ENCODE data around the gene CHERP. TPM values are rescaled to one million over a fixed set of nuclear protein-coding genes. Genes with fewer than 3 reads are reported as not detected.
A peak's percentile ranks its signal among the peaks of the same experiment; 100 is the strongest.

Gene CHERP
- total and polyA plus RNA-seq, 7 experiments from 2014 or later: 10.4 to 80.7 (median 60.4) TPM

DNA sequence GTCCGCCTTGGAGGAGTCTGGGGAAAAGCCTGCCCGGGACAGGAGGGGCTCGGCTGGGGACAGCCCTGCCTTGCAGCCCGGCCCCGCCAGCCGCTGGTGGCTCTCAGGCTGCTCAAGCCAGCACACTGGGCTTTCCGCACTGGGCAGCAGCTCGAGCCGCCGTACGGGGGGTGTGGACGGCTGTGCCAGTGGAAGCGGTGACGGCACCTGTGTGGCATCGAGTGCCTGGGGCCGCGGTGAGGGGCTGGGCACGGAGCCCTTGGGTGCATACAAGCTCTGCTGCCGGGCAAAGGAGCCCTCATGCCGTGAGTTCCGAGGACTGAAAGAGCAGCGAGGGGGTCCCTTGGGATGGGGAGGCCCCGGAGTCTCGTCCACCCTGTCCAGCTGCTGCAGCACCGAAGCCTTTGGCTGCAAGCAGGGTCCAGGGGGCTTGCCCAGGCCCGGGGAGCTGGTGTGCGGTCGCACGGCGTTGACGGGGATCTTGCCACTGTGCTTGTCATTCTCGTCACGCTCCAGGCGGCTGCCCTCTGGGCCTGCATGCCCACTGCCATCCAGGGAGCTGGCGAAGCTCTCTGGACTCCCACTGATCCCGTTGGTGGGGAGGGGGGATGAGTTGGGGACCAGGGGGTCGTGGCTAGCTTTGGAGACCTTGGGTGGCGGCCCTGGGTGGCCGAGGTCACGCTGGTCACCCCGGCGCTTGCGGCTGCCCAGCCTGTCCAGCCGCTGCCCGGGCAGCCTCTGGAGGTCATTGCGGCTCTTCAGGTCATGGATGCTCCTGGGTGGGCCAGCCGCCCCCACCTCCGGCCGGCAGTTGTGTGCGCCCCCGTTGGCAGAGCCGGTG is 34.7 kb upstream of the CHERP start:
- Mint-ChIP-seq H3K36me3 (peaks cover 3 to 20% (median 9%) of the 10 kb centered on the region in 5 donors), H3K9me3 (no peaks in the 10 kb centered on the region), H3K4me1 (peaks cover 36 to 64% (median 53%) of the 10 kb centered on the region in 7 donors), H3K4me3 (no peak overlapping the region), H3K27ac (no peak overlapping the region), H3K27me3 (peaks cover 0 to 2% (median 0%) of the 10 kb centered on the region in 5 donors)
- CTCF ChIA-PET: interaction anchor here (0.7 kb wide), 1 partner anchor 31 kb away, joined by 3 read pairs; no protein-coding TSS in a partner anchor
- ATAC-seq (no peak), DNase-seq (no peak)
- Histone ChIP-seq H3K27ac (ENCODE audit: low read depth, low read length) (no peak overlapping the region), H3K4me1 (ENCODE audit: control insufficient read depth in 2 of 2, insufficient read depth in 2 of 2, low read length in 2 of 2) (peaks cover 17 to 21% of the 10 kb centered on the region in 2 donors), H3K27me3 (ENCODE audit: control insufficient read depth in 2 of 2, insufficient read depth in 2 of 2, low read length in 2 of 2) (no peaks in the 10 kb centered on the region), H3K9me3 (ENCODE audit: control insufficient read depth in 2 of 3, low read length in 3 of 3) (no peaks in the 10 kb centered on the region), H3K36me3 (ENCODE audit: control insufficient read depth in 2 of 3, insufficient read depth in 3 of 3, low read length in 3 of 3) (peaks cover 0 to 61% (median 0%) of the 10 kb centered on the region in 3 experiments), H3K4me3 (ENCODE audit: low read length) (no peak overlapping the region)
- intact Hi-C loops (cut with micrococcal nuclease): no loop called here
- POLR2A ChIA-PET: interaction anchor here (0.9 to 1.2 kb wide), 2 partner anchors 10 to 11 kb away, joined by 3 to 4 read pairs; no protein-coding TSS in a partner anchor

- no peak overlapping the region for H3K27ac Mint-ChIP-seq
- no peak overlapping the region for H3K27ac ChIP-seq (ENCODE audit: low read depth, low read length)
- ATAC-seq: no peak
- H3K4me3 ChIP-seq (ENCODE audit: low read length): no peak overlapping the region
- peaks cover 21 to 27% of the 10 kb centered on the region in 2 donors for H3K4me1 ChIP-seq (ENCODE audit: control insufficient read depth in 2 of 2, insufficient read depth in 2 of 2, low read length in 2 of 2)
- no peaks in the 10 kb centered on the region for H3K27me3 ChIP-seq (ENCODE audit: control insufficient read depth in 2 of 2, insufficient read depth in 2 of 2, low read length in 2 of 2)
- ChIA-PET POLR2A (interaction anchor here (1.2 kb wide), 1 partner anchor 10 kb away, joined by 4 read pairs; no protein-coding TSS in a partner anchor), CTCF (interaction anchor here (0.7 kb wide), 1 partner anchor 12 kb away, joined by 3 read pairs; no protein-coding TSS in a partner anchor)
- H3K9me3 ChIP-seq (ENCODE audit: control insufficient read depth in 2 of 3, low read length in 3 of 3): no peaks in the 10 kb centered on the region
- peaks cover 38 to 67% (median 55%) of the 10 kb centered on the region in 7 donors for H3K4me1 Mint-ChIP-seq
- peaks cover 0 to 60% (median 0%) of the 10 kb centered on the region in 3 experiments for H3K36me3 ChIP-seq (ENCODE audit: control insufficient read depth in 2 of 3, insufficient read depth in 3 of 3, low read length in 3 of 3)
- H3K9me3 Mint-ChIP-seq: no peaks in the 10 kb centered on the region
- no peak for DNase-seq
- intact Hi-C loops (cut with micrococcal nuclease): no loop called here
- peak overlapping the region in 1 of 10 donors; percentile 56 for H3K4me3 Mint-ChIP-seq
- peaks cover 0 to 2% (median 0%) of the 10 kb centered on the region in 5 donors for H3K27me3 Mint-ChIP-seq
- H3K36me3 Mint-ChIP-seq: peaks cover 3 to 20% (median 10%) of the 10 kb centered on the region in 5 donors
Observed at GRCh38 chr19:16575861-16576689, 33.8 kb upstream of the CHERP start.

DNA sequence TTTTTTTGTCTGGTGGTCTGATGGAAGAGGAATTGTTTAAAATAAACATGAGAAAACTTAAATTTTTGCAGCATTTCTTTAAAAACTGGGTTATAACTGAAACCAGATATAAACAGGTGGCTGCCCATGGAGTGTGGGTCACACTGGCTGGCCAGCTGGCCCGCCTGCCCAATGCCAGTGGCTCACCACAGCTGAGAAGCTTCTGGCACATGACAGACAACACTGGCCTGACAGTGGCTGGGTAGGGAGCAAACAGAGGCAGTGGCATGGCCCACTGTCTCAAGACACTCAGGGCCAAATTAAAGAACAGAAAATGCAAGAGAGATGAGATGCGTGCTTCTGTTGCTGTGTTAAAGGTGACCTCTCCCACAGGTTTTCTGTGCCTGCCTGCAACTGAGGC is 33.0 kb upstream of the CHERP start:
- no peak for ATAC-seq
- H3K27me3 Mint-ChIP-seq: peaks cover 0 to 2% (median 0%) of the 10 kb centered on the region in 5 donors
- POLR2A ChIA-PET: no interaction called here

GRCh38 chr19:16573925-16574324 is 31.7 kb upstream of the CHERP start:
- ATAC-seq (no peak), DNase-seq (no peak)
- H3K4me1 Mint-ChIP-seq: peaks cover 35 to 74% (median 51%) of the 10 kb centered on the region in 7 donors
- H3K4me1 ChIP-seq (ENCODE audit: control insufficient read depth in 2 of 2, insufficient read depth in 2 of 2, low read length in 2 of 2): peaks cover 23 to 30% of the 10 kb centered on the region in 2 donors
- peak overlapping the region in 8 of 9 donors; percentile 19 to 100 (median 90) for H3K27ac Mint-ChIP-seq
- peak overlapping the region; percentile 63 to 100 (median 99) for H3K4me3 Mint-ChIP-seq
- no peaks in the 10 kb centered on the region for H3K27me3 ChIP-seq (ENCODE audit: control insufficient read depth in 2 of 2, insufficient read depth in 2 of 2, low read length in 2 of 2)
- POLR2A ChIA-PET: interaction anchor here (0.7 to 2.8 kb wide), 7 partner anchors 9 to 86 kb away, joined by 3 to 27 read pairs (median 8); partner anchors contain the start of gene CHERP
- no peaks in the 10 kb centered on the region for H3K9me3 ChIP-seq (ENCODE audit: control insufficient read depth in 2 of 3, low read length in 3 of 3)
- CTCF ChIA-PET: interaction anchor here (0.6 to 1.7 kb wide), 3 partner anchors 11 to 306 kb away, joined by 3 to 7 read pairs (median 4); no protein-coding TSS in a partner anchor
- intact Hi-C loops (cut with micrococcal nuclease): loop anchor here in 1 of 2 donors (2.0 kb wide), 1 partner anchor 101 kb away; no protein-coding TSS in a partner anchor
- H3K9me3 Mint-ChIP-seq: no peaks in the 10 kb centered on the region
- H3K4me3 ChIP-seq (ENCODE audit: low read length): peak overlapping the region; percentile 97
- H3K27me3 Mint-ChIP-seq: peaks cover 0 to 2% (median 0%) of the 10 kb centered on the region in 5 donors
- peaks cover 3 to 27% (median 10%) of the 10 kb centered on the region in 5 donors for H3K36me3 Mint-ChIP-seq
- peak overlapping the region; percentile 95 for H3K27ac ChIP-seq (ENCODE audit: low read depth, low read length)
- H3K36me3 ChIP-seq (ENCODE audit: control insufficient read depth in 2 of 3, insufficient read depth in 3 of 3, low read length in 3 of 3): peaks cover 0 to 63% (median 0%) of the 10 kb centered on the region in 3 experiments

More for the DNA sequence above, 33.0 kb upstream of the CHERP start:
- CTCF ChIA-PET: no interaction called here
- Histone ChIP-seq H3K36me3 (ENCODE audit: control insufficient read depth in 2 of 3, insufficient read depth in 3 of 3, low read length in 3 of 3) (peaks cover 0 to 60% (median 0%) of the 10 kb centered on the region in 3 experiments), H3K9me3 (ENCODE audit: control insufficient read depth in 2 of 3, low read length in 3 of 3) (no peaks in the 10 kb centered on the region), H3K4me1 (ENCODE audit: control insufficient read depth in 2 of 2, insufficient read depth in 2 of 2, low read length in 2 of 2) (peaks cover 23 to 30% of the 10 kb centered on the region in 2 donors), H3K4me3 (ENCODE audit: low read length) (no peak overlapping the region), H3K27ac (ENCODE audit: low read depth, low read length) (peak overlapping the region; percentile 95), H3K27me3 (ENCODE audit: control insufficient read depth in 2 of 2, insufficient read depth in 2 of 2, low read length in 2 of 2) (no peaks in the 10 kb centered on the region)
- Mint-ChIP-seq H3K27ac (peak overlapping the region in 5 of 9 donors; percentile 41 to 100 (median 70)), H3K9me3 (no peaks in the 10 kb centered on the region), H3K4me1 (peaks cover 38 to 72% (median 55%) of the 10 kb centered on the region in 7 donors), H3K4me3 (peak overlapping the region in 2 of 10 donors; percentile 97 to 99), H3K36me3 (peaks cover 3 to 20% (median 10%) of the 10 kb centered on the region in 5 donors)
- no peak for DNase-seq
- intact Hi-C loops (cut with micrococcal nuclease): no loop called here

GRCh38 chr19:16573296-16573695 is 31.1 kb upstream of the CHERP start:
- Mint-ChIP-seq H3K27ac (peak overlapping the region; percentile 94 to 100 (median 99)), H3K9me3 (no peaks in the 10 kb centered on the region), H3K4me3 (peak overlapping the region; percentile 97 to 100 (median 99)), H3K36me3 (peaks cover under 1 to 22% (median 10%) of the 10 kb centered on the region in 5 donors), H3K4me1 (peaks cover 35 to 70% (median 48%) of the 10 kb centered on the region in 7 donors), H3K27me3 (peaks cover 0 to 2% (median 0%) of the 10 kb centered on the region in 5 donors)
- no peaks in the 10 kb centered on the region for H3K9me3 ChIP-seq (ENCODE audit: control insufficient read depth in 2 of 3, low read length in 3 of 3)
- POLR2A ChIA-PET: interaction anchor here (0.6 to 2.8 kb wide), 9 partner anchors 10 to 87 kb away, joined by 3 to 27 read pairs (median 3); partner anchors contain the start of gene CHERP
- H3K27ac ChIP-seq (ENCODE audit: low read depth, low read length): peak overlapping the region; percentile 95
- CTCF ChIA-PET: interaction anchor here (1.3 to 1.7 kb wide), 2 partner anchors 11 to 14 kb away, joined by 3 to 7 read pairs; no protein-coding TSS in a partner anchor
- H3K4me1 ChIP-seq (ENCODE audit: control insufficient read depth in 2 of 2, insufficient read depth in 2 of 2, low read length in 2 of 2): peaks cover 23 to 30% of the 10 kb centered on the region in 2 donors
- ATAC-seq (no peak), DNase-seq (no peak)
- intact Hi-C loops (cut with micrococcal nuclease): loop anchor here in 1 of 2 donors (2.0 kb wide), 1 partner anchor 100 kb away; no protein-coding TSS in a partner anchor
- peaks cover 0 to 57% (median 0%) of the 10 kb centered on the region in 3 experiments for H3K36me3 ChIP-seq (ENCODE audit: control insufficient read depth in 2 of 3, insufficient read depth in 3 of 3, low read length in 3 of 3)
- H3K27me3 ChIP-seq (ENCODE audit: control insufficient read depth in 2 of 2, insufficient read depth in 2 of 2, low read length in 2 of 2): no peaks in the 10 kb centered on the region
- H3K4me3 ChIP-seq (ENCODE audit: low read length): peak overlapping the region; percentile 97

Measured in naive thymus-derived CD4-positive, alpha-beta T cell (primary cell).